ENCODE results near the gene DYNC2I2. TPM values are rescaled to one million over a fixed set of nuclear protein-coding genes. Genes with fewer than 3 reads are reported as not detected.

DYNC2I2 gene
- total and polyA plus RNA-seq, 2 of the 4 experiments (the other 2 are of a cell fraction): 33.7 to 37.1 TPM

DNA sequence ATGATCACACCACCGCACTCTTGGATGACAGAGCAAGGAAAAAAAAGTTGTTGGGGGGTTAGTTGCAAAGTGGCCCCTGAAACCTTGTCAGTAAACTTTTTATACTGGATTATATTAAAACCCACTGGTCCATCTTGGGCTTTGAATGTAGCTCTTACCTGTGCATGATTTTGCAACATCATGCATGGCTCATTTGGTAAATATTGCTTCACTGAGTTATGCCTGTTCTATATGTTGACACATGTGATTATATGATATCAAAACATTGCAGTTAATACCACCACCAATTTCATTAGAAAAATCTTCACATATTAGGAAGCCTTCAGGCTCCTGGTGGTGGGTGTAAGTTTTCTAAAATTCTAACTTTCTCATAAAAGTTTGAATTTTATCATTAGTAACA is 41.9 kb downstream of the DYNC2I2 start:
- Histone ChIP-seq H3K23ac (ENCODE audit: low read depth, low read length) (no peak overlapping the region), H3K14ac (replicated peaks; ENCODE audit: low read depth, low read length) (no peak overlapping the region), H4K20me1 (ENCODE audit: insufficient read depth, low read length) (no peaks in the 10 kb centered on the region), H3K79me1 (ENCODE audit: low read depth in 1 of 2, low read length in 2 of 2) (peaks cover 14 to 16% of the 10 kb centered on the region in 2 experiments; a peak in 2 of 4 replicates), H3K27me3 (ENCODE audit: control insufficient read depth, insufficient read depth, low read length) (no peaks in the 10 kb centered on the region), H2AFZ (replicated peaks; ENCODE audit: low read length, poor library complexity) (no peak overlapping the region), H3K56ac (ENCODE audit: extremely low read depth, insufficient read depth, low read length) (no peak overlapping the region), H4K5ac (ENCODE audit: low read depth, low read length) (no peak overlapping the region), H3K27ac (ENCODE audit: insufficient read depth, low read length) (no peak overlapping the region), H2AK9ac (replicated peaks; ENCODE audit: low read depth, low read length, poor library complexity) (no peak overlapping the region), H3K9me3 (ENCODE audit: control insufficient read depth, insufficient read depth, low read length) (no peaks in the 10 kb centered on the region), H3K4me1 (ENCODE audit: control insufficient read depth, insufficient read depth, low read length) (no peaks in the 10 kb centered on the region), H2AK5ac (ENCODE audit: low read depth, low read length) (no peak overlapping the region), H3K18ac (ENCODE audit: low read depth, low read length) (no peak overlapping the region), H2BK15ac (ENCODE audit: low read depth, low read length) (no peak overlapping the region), H3K4me3 (ENCODE audit: insufficient read depth, low read depth, low read length) (no peak overlapping the region), H3K36me3 (ENCODE audit: control insufficient read depth, insufficient read depth, low read length) (peaks cover 81% of the 10 kb centered on the region), H3K4ac (ENCODE audit: low read depth, low read length) (no peak overlapping the region), H2BK5ac (ENCODE audit: low read depth, low read length, poor library complexity, severe bottlenecking) (no peak overlapping the region), H4K8ac (ENCODE audit: low read depth in 2 of 2, low read length in 2 of 2) (no peak overlapping the region), H2BK20ac (ENCODE audit: low read depth, low read length) (no peak overlapping the region), H3K9me1 (ENCODE audit: insufficient read depth, low read length) (no peaks in the 10 kb centered on the region; the same call in 1 of the 2 replicates), H2BK120ac (ENCODE audit: low read depth, low read length) (no peak overlapping the region), H3K4me2 (ENCODE audit: low read depth, low read length) (no peak overlapping the region), H4K91ac (ENCODE audit: insufficient read depth, low read depth, low read length) (no peak overlapping the region), H3K9ac (ENCODE audit: low read depth, low read length) (no peak overlapping the region)
- no peak for ATAC-seq (ENCODE audit: low read depth)
- in situ Hi-C loops (cut with MboI; ENCODE audit: low sequenced_read_pairs) (no loop called here), dilution Hi-C loops (cut with HindIII; ENCODE audit: low sequenced_read_pairs, unreplicated experiment) (no loop called here), intact Hi-C loops (cut with micrococcal nuclease) (loop anchor here (5.0 kb wide), 1 partner anchor 37 kb away; no protein-coding TSS in a partner anchor)
- no CpG with 5 or more reads among the region's 1 CpG for WGBS, 2 experiments (ENCODE audit: extremely low coverage in 2 of 2, insufficient read length in 1 of 2)
- no peak for TF ChIP-seq MAZ (IDR thresholded peaks at IDR 0.05; ENCODE audit: borderline replicate concordance, low read depth, low read length)
- TF ChIP-seq CHD1 (IDR thresholded peaks at IDR 0.05; ENCODE audit: low read depth, low read length): no peak
- no peak for TF ChIP-seq POLR2A (IDR thresholded peaks at IDR 0.05; ENCODE audit: low read depth, low read length)
- no peak for TF ChIP-seq FOS (IDR thresholded peaks at IDR 0.05; ENCODE audit: low read depth, low read length)
- TF ChIP-seq RFX5 (IDR thresholded peaks at IDR 0.05; ENCODE audit: low read depth, low read length): no peak
- no peak for TF ChIP-seq RAD21 (IDR thresholded peaks at IDR 0.05; ENCODE audit: low read length)
- no peak for TF ChIP-seq CEBPB (IDR thresholded peaks at IDR 0.05; ENCODE audit: low read depth, low read length)
- TF ChIP-seq BHLHE40 (IDR thresholded peaks at IDR 0.05; ENCODE audit: low read depth, low read length): no peak
- no peak for TF ChIP-seq MXI1 (IDR thresholded peaks at IDR 0.05; ENCODE audit: borderline replicate concordance, low read depth, low read length)
- TF ChIP-seq, protein P1, sequence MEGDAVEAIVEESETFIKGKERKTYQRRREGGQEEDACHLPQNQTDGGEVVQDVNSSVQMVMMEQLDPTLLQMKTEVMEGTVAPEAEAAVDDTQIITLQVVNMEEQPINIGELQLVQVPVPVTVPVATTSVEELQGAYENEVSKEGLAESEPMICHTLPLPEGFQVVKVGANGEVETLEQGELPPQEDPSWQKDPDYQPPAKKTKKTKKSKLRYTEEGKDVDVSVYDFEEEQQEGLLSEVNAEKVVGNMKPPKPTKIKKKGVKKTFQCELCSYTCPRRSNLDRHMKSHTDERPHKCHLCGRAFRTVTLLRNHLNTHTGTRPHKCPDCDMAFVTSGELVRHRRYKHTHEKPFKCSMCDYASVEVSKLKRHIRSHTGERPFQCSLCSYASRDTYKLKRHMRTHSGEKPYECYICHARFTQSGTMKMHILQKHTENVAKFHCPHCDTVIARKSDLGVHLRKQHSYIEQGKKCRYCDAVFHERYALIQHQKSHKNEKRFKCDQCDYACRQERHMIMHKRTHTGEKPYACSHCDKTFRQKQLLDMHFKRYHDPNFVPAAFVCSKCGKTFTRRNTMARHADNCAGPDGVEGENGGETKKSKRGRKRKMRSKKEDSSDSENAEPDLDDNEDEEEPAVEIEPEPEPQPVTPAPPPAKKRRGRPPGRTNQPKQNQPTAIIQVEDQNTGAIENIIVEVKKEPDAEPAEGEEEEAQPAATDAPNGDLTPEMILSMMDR (conservative IDR thresholded peaks at IDR 0.05; ENCODE audit: low read depth, low read length): no peak
- TF ChIP-seq, protein P2, sequence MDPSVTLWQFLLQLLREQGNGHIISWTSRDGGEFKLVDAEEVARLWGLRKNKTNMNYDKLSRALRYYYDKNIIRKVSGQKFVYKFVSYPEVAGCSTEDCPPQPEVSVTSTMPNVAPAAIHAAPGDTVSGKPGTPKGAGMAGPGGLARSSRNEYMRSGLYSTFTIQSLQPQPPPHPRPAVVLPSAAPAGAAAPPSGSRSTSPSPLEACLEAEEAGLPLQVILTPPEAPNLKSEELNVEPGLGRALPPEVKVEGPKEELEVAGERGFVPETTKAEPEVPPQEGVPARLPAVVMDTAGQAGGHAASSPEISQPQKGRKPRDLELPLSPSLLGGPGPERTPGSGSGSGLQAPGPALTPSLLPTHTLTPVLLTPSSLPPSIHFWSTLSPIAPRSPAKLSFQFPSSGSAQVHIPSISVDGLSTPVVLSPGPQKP (IDR thresholded peaks at IDR 0.05; ENCODE audit: borderline replicate concordance, low read depth, low read length): no peak
- no peak for TF ChIP-seq RCOR1 (IDR thresholded peaks at IDR 0.05; ENCODE audit: insufficient replicate concordance, low read length)
- TF ChIP-seq MAFK (IDR thresholded peaks at IDR 0.05; ENCODE audit: low read depth, low read length): no peak
- TF ChIP-seq, protein P3, sequence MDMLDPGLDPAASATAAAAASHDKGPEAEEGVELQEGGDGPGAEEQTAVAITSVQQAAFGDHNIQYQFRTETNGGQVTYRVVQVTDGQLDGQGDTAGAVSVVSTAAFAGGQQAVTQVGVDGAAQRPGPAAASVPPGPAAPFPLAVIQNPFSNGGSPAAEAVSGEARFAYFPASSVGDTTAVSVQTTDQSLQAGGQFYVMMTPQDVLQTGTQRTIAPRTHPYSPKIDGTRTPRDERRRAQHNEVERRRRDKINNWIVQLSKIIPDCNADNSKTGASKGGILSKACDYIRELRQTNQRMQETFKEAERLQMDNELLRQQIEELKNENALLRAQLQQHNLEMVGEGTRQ (IDR thresholded peaks at IDR 0.05; ENCODE audit: low read depth, low read length): no peak
- no peak for TF ChIP-seq NFE2L2 (IDR thresholded peaks at IDR 0.05; ENCODE audit: low read depth, low read length)
- TF ChIP-seq SMC3 (IDR thresholded peaks at IDR 0.05; ENCODE audit: low read depth, low read length): no peak
- CTCF ChIA-PET: no interaction called here
- POLR2A ChIA-PET (ENCODE audit: unreplicated experiment): no interaction called here
- no peak for DNase-seq
- BruUV-seq (replicated peaks): no TSS peak
